ENCODE results near the gene CLEC4G.

Gene CLEC4G

DNA sequence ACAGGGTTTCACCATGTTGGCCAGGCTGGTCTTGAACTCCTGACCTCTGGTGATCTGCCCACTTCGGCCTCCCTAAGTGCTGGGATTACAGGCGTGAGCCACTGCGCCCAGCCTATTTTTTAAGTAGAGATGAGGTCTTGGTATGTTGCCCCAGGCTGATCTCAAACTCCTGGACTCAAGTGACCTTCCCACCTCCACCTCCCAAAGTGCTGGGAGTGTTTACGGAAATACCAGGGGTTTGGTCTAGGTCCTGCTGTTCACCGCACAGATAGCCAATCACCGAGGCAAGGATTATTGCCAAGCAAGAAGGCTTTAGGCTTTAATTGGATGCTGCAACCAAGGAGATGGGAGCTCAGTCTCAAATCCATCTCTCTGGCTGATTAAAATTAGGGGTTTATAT, 11.6 kb downstream of the CLEC4G start:
- no peak for DNase-seq

- no peak for DNase-seq
Measured at GRCh38 chr19:7718668-7719067, 13.2 kb downstream of the CLEC4G start.

DNA sequence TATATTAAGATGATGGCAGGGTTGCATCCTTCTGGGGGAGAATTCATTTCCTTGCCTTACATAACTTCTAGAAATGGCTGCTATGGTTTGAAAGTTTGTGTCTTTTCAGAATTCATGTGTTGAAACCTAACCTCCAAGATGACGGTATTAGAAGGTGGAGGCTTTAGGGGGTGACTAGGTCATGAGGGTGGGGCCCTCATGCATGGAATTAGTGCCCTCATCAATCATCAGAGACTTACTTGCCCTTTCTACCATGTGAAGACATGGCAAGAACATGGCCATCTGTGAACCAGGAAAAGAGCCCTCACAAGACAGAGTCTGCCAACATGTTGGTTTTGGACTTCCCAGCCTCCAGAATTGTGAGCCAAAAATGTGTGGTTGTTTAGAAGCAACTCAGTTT, 15.1 kb downstream of the CLEC4G start:
- DNase-seq = no peak

- DNase-seq = no peak
Measured at GRCh38 chr19:7715671-7716070, 16.2 kb downstream of the CLEC4G start.

- DNase-seq = no peak
Measured at GRCh38 chr19:7710616-7711015, 21.3 kb downstream of the CLEC4G start.

GRCh38 chr19:7709932-7710460, 21.9 kb downstream of the CLEC4G start:
- no peak for DNase-seq

DNA sequence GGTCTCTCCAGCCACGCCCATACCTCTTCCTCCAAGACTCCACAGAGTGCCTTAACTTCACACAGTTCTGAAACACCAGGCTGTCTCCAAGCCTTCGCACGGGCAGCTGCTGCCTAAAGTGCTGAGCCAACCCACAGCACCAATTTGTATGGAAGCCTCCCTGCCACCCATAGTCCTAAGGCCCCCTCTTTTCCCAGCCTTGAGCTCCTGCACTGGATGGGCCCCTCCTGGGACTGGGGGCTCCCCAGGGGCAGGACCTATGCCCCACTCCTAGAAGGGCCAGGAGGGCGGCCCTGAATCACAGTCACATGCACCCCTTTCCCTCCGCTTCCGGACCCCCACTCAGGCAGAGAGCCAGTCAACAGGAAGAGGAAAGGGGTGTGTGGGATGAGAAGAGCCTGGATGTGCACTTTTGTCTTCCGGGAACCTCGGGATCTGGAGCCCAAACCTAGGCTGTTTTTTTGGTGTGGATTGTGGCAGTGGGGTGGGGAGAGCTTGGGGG, 24.9 kb downstream of the CLEC4G start:
- no peak for DNase-seq

DNA sequence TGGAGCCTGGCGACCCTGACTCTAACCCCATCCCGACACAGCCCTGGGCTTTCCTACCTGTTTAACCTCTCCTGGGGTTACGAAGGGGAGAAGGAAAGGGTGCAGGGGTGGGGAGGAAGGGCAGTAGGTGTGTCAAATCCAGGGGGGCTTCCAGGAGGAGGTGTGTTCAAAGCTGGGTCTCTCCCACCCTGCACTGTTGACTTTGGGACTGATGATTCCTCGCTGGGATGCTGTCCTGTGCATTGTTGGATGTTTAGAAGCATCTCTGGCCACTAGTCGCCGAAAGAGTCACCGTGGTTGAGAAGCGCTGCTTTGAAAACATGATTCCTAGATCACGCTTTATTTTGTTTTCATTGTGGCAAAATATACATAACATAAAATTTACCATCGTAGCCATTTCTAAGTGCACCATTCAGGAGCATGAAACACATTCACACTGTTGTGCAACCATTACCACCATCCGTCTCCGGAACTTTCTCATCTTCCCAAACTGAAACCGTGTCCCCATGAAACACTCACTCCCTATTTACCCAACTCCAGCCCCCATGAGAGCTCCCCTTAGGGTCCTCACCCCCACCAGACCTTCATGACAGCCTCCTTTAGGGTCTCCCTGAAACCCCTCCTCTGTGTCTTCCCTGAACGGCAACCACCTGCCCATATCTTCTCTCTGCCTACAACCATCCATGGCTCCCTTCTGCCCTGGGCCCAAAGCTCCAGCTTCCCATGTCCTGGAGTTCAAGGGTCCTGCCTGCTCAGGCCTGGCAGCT, 25.5 kb downstream of the CLEC4G start:
- DNase-seq = no peak

DNA sequence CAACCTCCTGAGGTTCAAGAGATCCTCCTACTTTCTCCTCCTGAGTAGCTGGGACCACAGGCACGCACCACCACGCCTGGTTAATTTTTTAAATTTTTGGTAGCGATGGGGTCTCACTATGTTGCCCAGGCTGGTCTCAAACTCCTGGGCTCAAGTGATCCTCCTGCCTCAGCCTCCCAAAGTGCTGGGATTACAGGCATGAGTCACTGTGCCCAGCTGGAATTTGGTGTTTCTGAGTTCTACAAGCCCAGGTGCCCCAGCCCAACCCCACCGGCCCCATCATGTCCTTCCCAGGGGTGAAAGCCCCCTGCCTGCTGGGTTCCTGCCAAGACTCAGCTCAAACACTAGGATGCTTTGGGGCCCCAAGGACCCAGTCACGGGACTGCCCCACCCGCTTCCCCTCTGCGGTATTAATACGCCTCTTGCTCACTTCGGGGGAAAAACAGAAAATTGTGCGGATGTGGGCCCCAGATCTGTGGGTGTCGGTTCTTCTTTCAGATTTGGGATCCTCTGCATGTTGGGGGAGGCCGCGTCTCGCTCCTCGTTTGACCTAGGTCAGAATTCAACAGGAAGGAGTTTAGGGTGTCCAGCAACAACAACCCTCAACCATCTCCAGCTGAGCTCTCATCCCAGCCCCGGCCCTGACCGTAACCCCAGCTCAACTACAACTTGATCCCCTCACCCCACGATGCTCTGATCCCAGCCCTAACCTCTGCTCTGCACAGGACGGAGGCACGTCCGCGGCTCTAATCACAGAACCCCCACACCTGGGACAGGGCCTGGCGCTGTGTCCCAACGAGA, 26.3 kb downstream of the CLEC4G start:
- DNase-seq = peak; percentile 81

DNA sequence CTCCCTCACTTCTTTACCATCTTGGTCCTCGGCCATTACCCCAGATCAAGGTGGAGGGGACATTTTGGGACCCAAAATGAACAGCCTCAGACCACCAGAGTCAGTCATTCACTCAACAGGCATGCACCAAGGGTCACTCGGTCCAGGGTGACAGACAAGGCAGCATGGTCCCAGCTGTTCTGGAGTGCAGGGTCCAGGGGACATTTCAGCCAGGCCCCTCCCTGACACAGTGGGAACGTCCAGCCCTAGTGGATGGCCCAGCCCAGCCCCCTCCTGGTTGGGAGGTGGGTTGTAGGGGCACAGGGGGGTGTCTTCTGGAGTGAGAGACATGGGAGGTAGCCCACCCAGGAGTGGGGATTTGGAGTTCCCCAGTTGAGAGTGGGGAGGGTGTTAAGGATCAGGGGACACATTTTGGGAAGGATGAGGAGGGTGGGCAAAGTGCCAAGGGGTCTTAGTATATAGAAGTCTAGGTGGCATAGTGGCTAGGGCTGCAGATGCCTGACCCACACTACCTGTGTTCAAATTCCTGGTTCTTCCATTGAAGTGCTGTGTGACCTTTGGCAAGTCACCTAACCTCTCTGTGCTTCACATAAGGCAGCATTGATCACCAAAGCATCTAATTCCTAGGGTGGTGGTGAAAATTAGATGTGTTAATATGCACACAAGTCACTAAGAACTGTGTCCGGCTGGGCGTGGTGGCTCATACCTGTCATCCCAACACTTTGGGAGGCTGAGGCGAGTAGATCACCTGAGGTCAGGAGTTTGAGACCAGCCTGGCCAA, 27.4 kb downstream of the CLEC4G start:
- DNase-seq = no peak

GRCh38 chr19:7703332-7703731, 28.6 kb downstream of the CLEC4G start:
- DNase-seq = no peak

- DNase-seq = no peak
Measured at GRCh38 chr19:7701654-7702457, 30.1 kb downstream of the CLEC4G start, which contains the start of gene FCER2. TSS of gene FCER2 (minus strand) at chr19:7702131. CDS start at chr19:7699760, 2,371 bp downstream.

GRCh38 chr19:7701049-7701653, 30.8 kb downstream of the CLEC4G start:
- no peak for DNase-seq

DNA sequence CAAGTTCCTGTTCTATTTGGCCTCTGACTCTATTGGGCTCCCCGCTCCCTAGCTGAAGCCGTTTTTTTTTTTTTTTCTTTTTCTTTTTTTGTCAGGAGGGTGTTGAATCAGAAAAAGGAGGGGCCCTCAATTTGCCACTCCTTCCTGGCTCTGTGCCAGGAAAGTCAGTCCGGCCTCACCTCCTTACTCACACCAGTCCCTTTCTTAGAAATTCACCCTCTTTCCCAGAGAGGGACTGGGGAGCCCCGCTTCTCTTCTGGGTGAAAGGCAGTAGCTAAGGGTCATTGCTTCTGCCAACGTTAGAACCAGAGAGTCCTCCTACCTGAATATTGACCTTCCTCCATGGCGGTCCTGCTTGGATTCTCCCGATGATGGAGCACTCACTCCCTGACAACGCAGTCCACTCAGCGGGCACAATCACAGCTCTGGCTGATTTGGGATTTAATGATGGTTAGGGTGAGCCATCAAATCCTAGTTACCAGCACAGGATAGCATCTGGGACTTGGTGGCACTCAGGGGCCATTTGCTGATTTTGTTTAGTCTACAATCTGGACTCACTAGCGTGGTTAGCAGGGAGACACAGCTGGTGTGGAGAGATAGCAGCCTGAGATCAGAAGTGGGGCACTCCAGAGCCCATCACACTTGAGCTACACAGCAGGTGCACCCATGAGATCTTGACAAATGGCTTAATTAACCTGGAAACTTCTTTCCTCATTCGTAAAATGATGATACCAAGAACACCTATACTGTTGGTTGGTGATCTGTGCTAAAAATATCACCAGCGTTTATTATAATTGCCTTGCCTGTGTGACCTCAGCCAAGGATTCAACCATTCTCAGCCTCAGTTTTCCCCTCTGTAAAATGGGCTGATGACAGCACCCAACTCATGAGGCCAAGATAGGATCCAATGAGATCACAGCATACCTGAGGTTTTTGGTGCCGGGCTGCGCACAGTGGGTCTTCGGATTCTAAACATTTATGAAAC, 32.2 kb downstream of the CLEC4G start:
- DNase-seq = peak; percentile 38

- no peak for DNase-seq
Measured at GRCh38 chr19:7699003-7699402, 32.9 kb downstream of the CLEC4G start.

GRCh38 chr19:7698583-7698982, 33.3 kb downstream of the CLEC4G start:
- DNase-seq = no peak

DNA sequence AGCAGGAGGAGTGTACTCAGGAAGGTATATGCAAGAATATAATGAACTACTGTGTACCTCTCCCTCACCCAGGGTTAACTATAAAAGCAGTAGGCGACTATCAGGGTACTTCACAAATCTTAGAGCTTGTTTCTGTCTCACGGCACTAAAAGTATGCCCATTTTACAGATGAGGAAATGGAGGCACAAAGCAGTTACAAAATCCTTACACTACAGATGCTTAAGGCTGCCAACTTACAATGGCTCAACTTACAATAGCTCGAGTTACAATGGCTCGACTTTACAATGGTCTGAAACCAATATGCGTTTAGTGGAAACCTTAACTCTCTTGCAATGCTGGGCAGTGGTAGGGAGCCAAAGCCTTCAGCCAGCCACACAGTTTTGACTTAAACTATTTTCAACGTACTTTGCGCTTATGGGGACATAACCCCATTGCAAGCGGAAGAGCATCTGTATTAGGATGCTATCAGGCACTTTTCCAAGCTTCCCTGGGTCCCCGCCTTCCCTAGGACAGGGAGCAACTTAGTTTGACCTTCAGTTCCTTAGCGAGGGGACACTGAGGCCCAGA, 34.1 kb downstream of the CLEC4G start:
- DNase-seq = no peak

GRCh38 chr19:7694499-7694898, 37.4 kb downstream of the CLEC4G start:
- DNase-seq = no peak

- peak; percentile 27 for DNase-seq
Measured at GRCh38 chr19:7692417-7693088, 39.4 kb downstream of the CLEC4G start.

Measured in activated naive CD4-positive, alpha-beta T cell treated with Interleukin-2 at 50 U/mL for 16 hours (primary cell).